Loucy (cell line): ENCODE measurements around the gene C1orf122.

ENCODE experiments used
- H2AFZ ChIP-seq: fragments of 200-600 bp; sonication (generic); 2 replicates; pipeline ENCODE4 v1.6.0; 2016; ENCODE audit warnings: antibody characterized with exemption, mild to moderate bottlenecking, low read length, moderate library complexity
- H3F3A ChIP-seq: fragments of 200-600 bp; 2 replicates; pipeline ENCODE4 v1.6.0; 2016; ENCODE audit warnings: antibody characterized with exemption, low read depth, mild to moderate bottlenecking
- H3K27me3 ChIP-seq: fragments of 200-600 bp; sonication (generic); 2 replicates; pipeline ENCODE4 v1.6.1; 2014; ENCODE audit warnings: low read length, mild to moderate bottlenecking; ENCODE audit not compliant: insufficient read depth, poor library complexity, severe bottlenecking
- H3K36me3 ChIP-seq: fragments of 200-600 bp; sonication (generic); 2 replicates; pipeline ENCODE4 v1.6.1; 2016; ENCODE audit warnings: low read length; ENCODE audit not compliant: insufficient read depth
- H3K4me1 ChIP-seq: fragments of 200-600 bp; sonication (generic); 2 replicates; pipeline ENCODE4 v1.5.1; 2014; ENCODE audit warnings: low read length, mild to moderate bottlenecking; ENCODE audit not compliant: insufficient read depth, poor library complexity, severe bottlenecking
- H3K4me2 ChIP-seq: fragments of 200-600 bp; sonication (generic); 2 replicates; pipeline ENCODE4 v1.6.0; 2014; ENCODE audit warnings: antibody characterized with exemption, low read length, low read depth, mild to moderate bottlenecking; ENCODE audit not compliant: poor library complexity, severe bottlenecking
- H3K4me3 ChIP-seq: fragments of 200-600 bp; sonication (generic); 2 replicates; pipeline ENCODE4 v1.5.1; 2014; ENCODE audit warnings: low read length, mild to moderate bottlenecking, mixed read lengths; ENCODE audit not compliant: poor library complexity, severe bottlenecking
- H3K79me2 ChIP-seq: fragments of 200-600 bp; sonication (generic); 2 replicates; pipeline ENCODE4 v1.6.1; 2014; ENCODE audit warnings: low read length; ENCODE audit not compliant: insufficient read depth
- H3K9ac ChIP-seq: fragments of 200-600 bp; sonication (generic); 2 replicates; pipeline ENCODE4 v1.6.0; 2014; ENCODE audit warnings: mild to moderate bottlenecking, low read depth, low read length, moderate library complexity; ENCODE audit not compliant: poor library complexity, severe bottlenecking
- H3K9me2 ChIP-seq: fragments of 200-600 bp; sonication (generic); replicated peaks from 2 replicates; pipeline ENCODE4 v1.6.1; 2016; ENCODE audit warnings: low read depth, low read length, mixed read lengths
- H3K9me3 ChIP-seq: fragments of 200-600 bp; sonication (generic); 2 replicates; pipeline ENCODE4 v1.6.1; 2014; ENCODE audit warnings: mild to moderate bottlenecking, antibody characterized with exemption, low read length, low read depth; ENCODE audit not compliant: insufficient read depth
- H4K20me1 ChIP-seq: fragments of 200-600 bp; sonication (generic); 2 replicates; pipeline ENCODE4 v1.6.0; 2014; ENCODE audit warnings: antibody characterized with exemption, low read length, mild to moderate bottlenecking; ENCODE audit not compliant: insufficient read depth, poor library complexity, severe bottlenecking
- EZH2phosphoT487 ChIP-seq: fragments of 200-600 bp; IDR thresholded peaks from 2 replicates; pipeline ENCODE4 v1.6.1; 2018; ENCODE audit warnings: antibody characterized with exemption, mild to moderate bottlenecking, moderate library complexity, borderline replicate concordance
- TF ChIP-seq, protein P1 (sequence below): fragments of 200-600 bp; sonication (generic); conservative IDR thresholded peaks from 2 replicates; pipeline ENCODE4 v1.5.1; 2014; ENCODE audit warnings: mild to moderate bottlenecking, antibody characterized with exemption, low read length

Gene C1orf122

DNA sequence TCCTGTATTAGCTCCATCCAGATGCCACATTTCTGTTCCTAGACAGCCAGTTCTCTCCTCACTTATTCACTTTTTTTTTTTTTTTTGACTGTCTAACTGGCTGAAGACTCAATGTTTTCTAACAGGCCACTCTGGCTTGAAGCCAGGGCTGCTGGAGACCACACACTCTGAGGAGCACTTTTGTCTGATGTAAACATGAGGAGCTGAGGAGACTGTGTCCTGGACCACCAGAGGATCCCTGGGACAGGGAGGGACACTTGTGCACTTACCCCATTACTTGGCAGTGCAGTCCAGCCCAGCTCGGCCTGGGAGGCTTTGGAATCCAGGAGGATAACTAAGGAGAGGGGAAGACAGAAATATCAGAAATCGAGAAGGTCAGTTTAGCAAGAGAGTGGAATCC, 45.1 kb upstream of the C1orf122 start:
- Histone ChIP-seq H3K4me1 (no peaks in the 10 kb centered on the region), H4K20me1 (no peaks in the 10 kb centered on the region), H3K36me3 (no peaks in the 10 kb centered on the region), H2AFZ (no peak overlapping the region), H3K9ac (no peak overlapping the region), H3F3A (no peaks in the 10 kb centered on the region), H3K4me2 (no peak overlapping the region), H3K27me3 (no peaks in the 10 kb centered on the region), H3K4me3 (no peak overlapping the region), H3K9me3 (no peaks in the 10 kb centered on the region), H3K79me2 (no peaks in the 10 kb centered on the region), H3K9me2 (no peaks in the 10 kb centered on the region)
- TF ChIP-seq, protein P1, sequence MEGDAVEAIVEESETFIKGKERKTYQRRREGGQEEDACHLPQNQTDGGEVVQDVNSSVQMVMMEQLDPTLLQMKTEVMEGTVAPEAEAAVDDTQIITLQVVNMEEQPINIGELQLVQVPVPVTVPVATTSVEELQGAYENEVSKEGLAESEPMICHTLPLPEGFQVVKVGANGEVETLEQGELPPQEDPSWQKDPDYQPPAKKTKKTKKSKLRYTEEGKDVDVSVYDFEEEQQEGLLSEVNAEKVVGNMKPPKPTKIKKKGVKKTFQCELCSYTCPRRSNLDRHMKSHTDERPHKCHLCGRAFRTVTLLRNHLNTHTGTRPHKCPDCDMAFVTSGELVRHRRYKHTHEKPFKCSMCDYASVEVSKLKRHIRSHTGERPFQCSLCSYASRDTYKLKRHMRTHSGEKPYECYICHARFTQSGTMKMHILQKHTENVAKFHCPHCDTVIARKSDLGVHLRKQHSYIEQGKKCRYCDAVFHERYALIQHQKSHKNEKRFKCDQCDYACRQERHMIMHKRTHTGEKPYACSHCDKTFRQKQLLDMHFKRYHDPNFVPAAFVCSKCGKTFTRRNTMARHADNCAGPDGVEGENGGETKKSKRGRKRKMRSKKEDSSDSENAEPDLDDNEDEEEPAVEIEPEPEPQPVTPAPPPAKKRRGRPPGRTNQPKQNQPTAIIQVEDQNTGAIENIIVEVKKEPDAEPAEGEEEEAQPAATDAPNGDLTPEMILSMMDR = no peak
- no peak for TF ChIP-seq EZH2phosphoT487

DNA sequence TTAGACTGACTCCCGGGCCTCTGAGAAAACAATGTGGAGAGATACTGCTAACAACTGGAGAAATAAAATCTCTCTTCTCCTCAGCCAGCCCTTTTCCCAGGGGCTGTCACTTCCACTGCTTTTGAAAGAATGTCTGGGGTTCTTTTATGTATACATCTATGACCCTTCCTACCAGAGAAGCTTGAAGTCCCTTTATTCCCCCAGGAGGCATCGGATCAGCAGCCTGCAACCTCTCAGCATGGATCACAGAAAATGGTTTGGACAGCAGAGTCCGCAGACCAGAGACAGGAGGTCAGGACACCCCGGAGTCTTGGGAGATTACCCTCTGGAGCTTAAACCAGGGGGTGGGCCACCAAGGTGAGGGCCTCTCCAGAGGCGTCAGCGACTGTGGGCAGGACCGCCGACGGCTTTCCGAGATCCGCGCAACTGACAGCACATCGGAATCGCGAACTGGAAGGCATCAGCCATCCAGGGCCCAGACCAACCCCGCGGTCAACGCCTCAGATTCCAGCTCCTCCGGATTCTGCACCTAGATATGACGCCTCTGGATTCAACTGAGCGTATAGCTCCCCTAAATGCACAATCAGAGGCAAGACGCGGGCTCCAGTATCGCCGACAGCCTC, 43.7 kb upstream of the C1orf122 start:
- H3K27me3 ChIP-seq = no peaks in the 10 kb centered on the region
- H3K9me3 ChIP-seq = no peaks in the 10 kb centered on the region

DNA sequence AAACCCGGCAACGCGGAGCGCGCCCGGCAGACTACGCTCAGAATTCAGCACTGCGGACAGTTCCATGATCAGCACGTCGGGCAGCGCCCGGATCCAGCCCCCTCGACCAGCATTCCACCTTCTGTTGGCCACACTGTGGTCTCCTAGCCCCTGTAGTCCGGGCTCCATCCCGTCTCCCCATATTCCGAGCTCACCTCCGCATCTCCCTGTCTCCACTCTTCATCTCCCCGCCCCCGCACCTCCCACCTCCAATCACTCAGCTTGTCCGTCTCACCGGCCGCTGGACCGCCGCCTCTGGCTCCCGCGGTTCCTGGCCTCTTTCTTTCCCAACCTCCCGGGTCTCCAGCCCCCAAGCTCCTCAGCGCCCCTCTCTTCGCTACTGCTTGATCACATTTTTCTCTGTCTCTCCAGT, 43.2 kb upstream of the C1orf122 start:
- Histone ChIP-seq H3K9ac (no peak overlapping the region), H4K20me1 (no peaks in the 10 kb centered on the region), H3F3A (no peaks in the 10 kb centered on the region), H3K9me3 (no peaks in the 10 kb centered on the region), H3K36me3 (no peaks in the 10 kb centered on the region), H3K9me2 (no peaks in the 10 kb centered on the region), H3K4me2 (no peak overlapping the region), H3K4me1 (no peaks in the 10 kb centered on the region), H2AFZ (no peak overlapping the region), H3K79me2 (no peaks in the 10 kb centered on the region), H3K4me3 (no peak overlapping the region), H3K27me3 (no peaks in the 10 kb centered on the region)
- no peak for TF ChIP-seq EZH2phosphoT487
- TF ChIP-seq, protein P1 = no peak

More for the DNA sequence above, 43.7 kb upstream of the C1orf122 start:
- Histone ChIP-seq H3K4me1 (no peaks in the 10 kb centered on the region), H3K9ac (no peak overlapping the region), H3K79me2 (no peaks in the 10 kb centered on the region), H2AFZ (no peak overlapping the region), H3F3A (no peaks in the 10 kb centered on the region), H3K36me3 (no peaks in the 10 kb centered on the region), H3K9me2 (no peaks in the 10 kb centered on the region), H4K20me1 (no peaks in the 10 kb centered on the region), H3K4me2 (no peak overlapping the region), H3K4me3 (no peak overlapping the region)
- TF ChIP-seq, protein P1 = no peak
- no peak for TF ChIP-seq EZH2phosphoT487
